SK-N-SH (cell line): Measurements from ENCODE around the gene AKAP12. TPM values are rescaled to one million over a fixed set of nuclear protein-coding genes. Genes with fewer than 3 reads are reported as not detected.

ENCODE experiments used
- CTCF ChIA-PET: fragments of 300-600, 350-600 bp; formaldehyde crosslinking; extraction: SDS; loops from one replicate; lab custom pipeline; 2021; lab: Yijun Ruan, JAX
- POLR2A ChIA-PET: fragments of 350-600 bp; sonication (Branson Sonifier 250); formaldehyde crosslinking; extraction: SDS; loops from one replicate; lab custom pipeline; 2020; ENCODE audit warnings: antibody characterized with exemption, inconsistent platforms; lab: Yijun Ruan, JAX
- DNase-seq: peaks from one replicate; pipeline ENCODE4 v3.0.0; 2012
- H2AFZ ChIP-seq: fragments of 200-600 bp; sonication (generic); 2 replicates; pipeline ENCODE4 v1.8.1; 2016; ENCODE audit warnings: antibody characterized with exemption, mild to moderate bottlenecking, low read depth
- H3F3A ChIP-seq: fragments of 200-600 bp; sonication (generic); replicated peaks from 2 replicates; pipeline ENCODE3; 2016; ENCODE audit warnings: antibody characterized with exemption, mild to moderate bottlenecking; ENCODE audit not compliant: insufficient read depth
- H3K27ac ChIP-seq, 2 experiments: fragments of 200-500 bp in 1 of 2; fragments of 200-600 bp in 1 of 2; sonication (Bioruptor generic) in 1 of 2; sonication (generic), shearing (Covaris generic) in 1 of 2; 2 replicates each; pipeline versions ENCODE4 v1.5.1 to v1.6.1; 2014 to 2016; ENCODE audit warnings: low read depth in 2 of 2, inconsistent platforms in 1 of 2, low read length in 1 of 2, mild to moderate bottlenecking in 1 of 2, mixed read lengths in 1 of 2
- H3K27me3 ChIP-seq: fragments of 200-600 bp; sonication (generic), shearing (Covaris generic); 2 replicates; pipeline ENCODE4 v1.6.1; 2016; ENCODE audit warnings: mixed run types; ENCODE audit not compliant: insufficient read depth
- H3K36me3 ChIP-seq, 2 experiments: fragments of 200-500 bp in 1 of 2; fragments of 200-600 bp in 1 of 2; sonication (Bioruptor generic) in 1 of 2; sonication (generic) in 1 of 2; replicated peaks in 1 of 2; 2 replicates each; pipeline versions ENCODE3 to v1.5.1; 2014 to 2016; ENCODE audit warnings: low read length in 1 of 2, mild to moderate bottlenecking in 1 of 2; ENCODE audit not compliant: insufficient read depth in 2 of 2, control insufficient read depth in 1 of 2
- H3K4me1 ChIP-seq, 2 experiments: fragments of 200-500 bp in 1 of 2; fragments of 200-600 bp in 1 of 2; sonication (Bioruptor generic) in 1 of 2; sonication (generic), shearing (Covaris generic) in 1 of 2; 2 replicates each; pipeline versions ENCODE4 v1.5.1 to v1.6.1; 2014 to 2016; ENCODE audit warnings: low read depth in 1 of 2, low read length in 1 of 2, mixed run types in 1 of 2; ENCODE audit not compliant: insufficient read depth in 2 of 2, control insufficient read depth in 1 of 2
- H3K4me2 ChIP-seq: fragments of 200-600 bp; sonication (generic), shearing (Covaris generic); 2 replicates; pipeline ENCODE4 v1.6.1; 2017; ENCODE audit warnings: mixed run types
- H3K4me3 ChIP-seq, 2 experiments: fragments of 200-500 bp in 1 of 2; fragments of 200-600 bp in 1 of 2; sonication (Bioruptor generic) in 1 of 2; sonication (generic), shearing (Covaris generic) in 1 of 2; 2 replicates each; pipeline versions ENCODE4 v1.5.1 to v1.8.1; 2014 to 2016; ENCODE audit warnings: low read depth in 2 of 2, inconsistent platforms in 1 of 2, low read length in 1 of 2, mild to moderate bottlenecking in 1 of 2, mixed read lengths in 1 of 2, moderate library complexity in 1 of 2
- H3K79me2 ChIP-seq: fragments of 200-600 bp; sonication (generic); 2 replicates; pipeline ENCODE4 v1.8.1; 2017; ENCODE audit warnings: mild to moderate bottlenecking; ENCODE audit not compliant: insufficient read depth
- H3K9ac ChIP-seq: fragments of 200-600 bp; sonication (generic); 2 replicates; pipeline ENCODE4 v1.6.1; 2017; ENCODE audit warnings: mixed run types
- H3K9me2 ChIP-seq: fragments of 200-600 bp; sonication (generic); 2 replicates; pipeline ENCODE4 v1.6.1; 2017; ENCODE audit warnings: mixed run types
- H3K9me3 ChIP-seq: fragments of 200-600 bp; sonication (generic); 2 replicates; pipeline ENCODE4 v1.6.1; 2017; ENCODE audit warnings: mixed run types, mild to moderate bottlenecking, moderate library complexity
- H4K20me1 ChIP-seq: fragments of 200-600 bp; sonication (generic); 2 replicates; pipeline ENCODE4 v1.6.1; 2017; ENCODE audit warnings: mild to moderate bottlenecking, mixed run types; ENCODE audit not compliant: insufficient read depth
- EZH2phosphoT487 ChIP-seq: fragments of 200-600 bp; sonication (generic); IDR thresholded peaks from 2 replicates; pipeline ENCODE4 v1.6.1; 2017; ENCODE audit warnings: low read depth, mixed run types, mild to moderate bottlenecking, antibody characterized with exemption, moderate library complexity, borderline replicate concordance
- MXI1 ChIP-seq: IDR thresholded peaks from 2 replicates; pipeline ENCODE4 v1.6.1; 2012; ENCODE audit warnings: mild to moderate bottlenecking, low read depth, low read length, improper control_type of control experiment
- POLR2AphosphoS5 ChIP-seq: IDR thresholded peaks from 2 replicates; pipeline ENCODE4 v1.6.1; 2012; ENCODE audit warnings: low read depth, low read length
- REST ChIP-seq: IDR thresholded peaks from 2 replicates; pipeline ENCODE4 v1.6.1; 2012; ENCODE audit warnings: mild to moderate bottlenecking, low read depth, low read length, moderate library complexity
- RFX5 ChIP-seq: IDR thresholded peaks from 2 replicates; pipeline ENCODE4 v1.6.1; 2012; ENCODE audit warnings: mild to moderate bottlenecking, improper control_type of control experiment, low read length
- WGBS: methylation state at CpG from one replicate; pipeline ENCODE4 v1.1.6; 2017; ENCODE audit warnings: low lambda C conversion rate; 5-methylcytosine and 5-hydroxymethylcytosine counted together
- polyA plus RNA-seq, 3 experiments: library from polyadenylated mRNA; depleted of rRNA; stranded (reverse); fragments of >200 nt; gene quantifications; 2 replicates each; pipeline ENCODE4 v1.2.3, GENCODE V29; 2012

Gene AKAP12
- polyA plus RNA-seq, 1 of the 3 experiments (the other 2 are of a cell fraction): 46.5 TPM

GRCh38 chr6:151357758-151358436 is 118.1 kb downstream of the AKAP12 start:
- CTCF ChIA-PET: interaction anchor here (0.7 to 1.5 kb wide), 4 partner anchors 34 to 543 kb away, joined by 3 to 5 read pairs (median 4); partner anchors contain the start of gene AKAP12
- H3F3A ChIP-seq: peaks cover 13% of the 10 kb centered on the region
- H3K9me3 ChIP-seq: no peaks in the 10 kb centered on the region
- POLR2A ChIA-PET: interaction anchor here (0.7 to 1.3 kb wide), 2 partner anchors 33 to 282 kb away, joined by 3 read pairs; no protein-coding TSS in a partner anchor
- H3K4me1 ChIP-seq: no peaks in the 10 kb centered on the region
- H3K36me3 ChIP-seq: peaks cover 14 to 27% of the 10 kb centered on the region in 2 experiments
- H3K9me2 ChIP-seq: no peaks in the 10 kb centered on the region
- no peak overlapping the region for H3K9ac ChIP-seq
- H3K4me2 ChIP-seq: no peak overlapping the region
- no peak overlapping the region for H3K27ac ChIP-seq
- H3K4me3 ChIP-seq: no peak overlapping the region
- no peak overlapping the region for H2AFZ ChIP-seq
- H3K79me2 ChIP-seq: no peaks in the 10 kb centered on the region
- DNase-seq: no peak
- no peaks in the 10 kb centered on the region for H3K27me3 ChIP-seq
- no peaks in the 10 kb centered on the region for H4K20me1 ChIP-seq
- WGBS: 95% methylated on average over 6 of the region's 6 CpGs
- no peak for TF ChIP-seq POLR2AphosphoS5
- no peak for TF ChIP-seq REST
- TF ChIP-seq EZH2phosphoT487: no peak

GRCh38 chr6:151358475-151358874 is 118.7 kb downstream of the AKAP12 start:
- ChIA-PET POLR2A (interaction anchor here (1.3 kb wide), 1 partner anchor 32 kb away, joined by 3 read pairs; no protein-coding TSS in a partner anchor), CTCF (interaction anchor here (0.7 to 1.5 kb wide), 2 partner anchors 344 to 467 kb away, joined by 3 to 5 read pairs; no protein-coding TSS in a partner anchor)
- Histone ChIP-seq H2AFZ (no peak overlapping the region), H3K27ac (no peak overlapping the region), H3F3A (peaks cover 12% of the 10 kb centered on the region), H3K9me3 (no peaks in the 10 kb centered on the region), H3K36me3 (peaks cover 14 to 27% of the 10 kb centered on the region in 2 experiments), H3K9ac (no peak overlapping the region), H3K4me3 (no peak overlapping the region), H4K20me1 (no peaks in the 10 kb centered on the region), H3K27me3 (no peaks in the 10 kb centered on the region), H3K4me2 (no peak overlapping the region), H3K4me1 (no peaks in the 10 kb centered on the region), H3K9me2 (no peaks in the 10 kb centered on the region), H3K79me2 (no peaks in the 10 kb centered on the region)
- 93% methylated on average over 3 of the region's 3 CpGs for WGBS
- no peak for DNase-seq
- no peak for TF ChIP-seq RFX5
- no peak for TF ChIP-seq MXI1
- TF ChIP-seq REST: no peak
